SK-N-SH (cell line): ENCODE data around the gene GUCY2C. TPM values are rescaled to one million over a fixed set of nuclear protein-coding genes. Genes with fewer than 3 reads are reported as not detected.

Source experiments
- CTCF ChIA-PET: fragments of 300-600, 350-600 bp; formaldehyde crosslinking; extraction: SDS; loops from one replicate; lab custom pipeline; 2021; lab: Yijun Ruan, JAX
- POLR2A ChIA-PET: fragments of 350-600 bp; sonication (Branson Sonifier 250); formaldehyde crosslinking; extraction: SDS; loops from one replicate; lab custom pipeline; 2020; ENCODE audit warnings: antibody characterized with exemption, inconsistent platforms; lab: Yijun Ruan, JAX
- DNase-seq: peaks from one replicate; pipeline ENCODE4 v3.0.0; 2012
- H2AFZ ChIP-seq: fragments of 200-600 bp; sonication (generic); 2 replicates; pipeline ENCODE4 v1.8.1; 2016; ENCODE audit warnings: antibody characterized with exemption, mild to moderate bottlenecking, low read depth
- H3F3A ChIP-seq: fragments of 200-600 bp; sonication (generic); replicated peaks from 2 replicates; pipeline ENCODE3; 2016; ENCODE audit warnings: antibody characterized with exemption, mild to moderate bottlenecking; ENCODE audit not compliant: insufficient read depth
- H3K27ac ChIP-seq, 2 experiments: fragments of 200-500 bp in 1 of 2; fragments of 200-600 bp in 1 of 2; sonication (Bioruptor generic) in 1 of 2; sonication (generic), shearing (Covaris generic) in 1 of 2; 2 replicates each; pipeline versions ENCODE4 v1.5.1 to v1.6.1; 2014 to 2016; ENCODE audit warnings: low read depth in 2 of 2, inconsistent platforms in 1 of 2, low read length in 1 of 2, mild to moderate bottlenecking in 1 of 2, mixed read lengths in 1 of 2
- H3K27me3 ChIP-seq: fragments of 200-600 bp; sonication (generic), shearing (Covaris generic); 2 replicates; pipeline ENCODE4 v1.6.1; 2016; ENCODE audit warnings: mixed run types; ENCODE audit not compliant: insufficient read depth
- H3K36me3 ChIP-seq, 2 experiments: fragments of 200-500 bp in 1 of 2; fragments of 200-600 bp in 1 of 2; sonication (Bioruptor generic) in 1 of 2; sonication (generic) in 1 of 2; replicated peaks in 1 of 2; 2 replicates each; pipeline versions ENCODE3 to v1.5.1; 2014 to 2016; ENCODE audit warnings: low read length in 1 of 2, mild to moderate bottlenecking in 1 of 2; ENCODE audit not compliant: insufficient read depth in 2 of 2, control insufficient read depth in 1 of 2
- H3K4me1 ChIP-seq, 2 experiments: fragments of 200-500 bp in 1 of 2; fragments of 200-600 bp in 1 of 2; sonication (Bioruptor generic) in 1 of 2; sonication (generic), shearing (Covaris generic) in 1 of 2; 2 replicates each; pipeline versions ENCODE4 v1.5.1 to v1.6.1; 2014 to 2016; ENCODE audit warnings: low read depth in 1 of 2, low read length in 1 of 2, mixed run types in 1 of 2; ENCODE audit not compliant: insufficient read depth in 2 of 2, control insufficient read depth in 1 of 2
- H3K4me2 ChIP-seq: fragments of 200-600 bp; sonication (generic), shearing (Covaris generic); 2 replicates; pipeline ENCODE4 v1.6.1; 2017; ENCODE audit warnings: mixed run types
- H3K4me3 ChIP-seq, 2 experiments: fragments of 200-500 bp in 1 of 2; fragments of 200-600 bp in 1 of 2; sonication (Bioruptor generic) in 1 of 2; sonication (generic), shearing (Covaris generic) in 1 of 2; 2 replicates each; pipeline versions ENCODE4 v1.5.1 to v1.8.1; 2014 to 2016; ENCODE audit warnings: low read depth in 2 of 2, inconsistent platforms in 1 of 2, low read length in 1 of 2, mild to moderate bottlenecking in 1 of 2, mixed read lengths in 1 of 2, moderate library complexity in 1 of 2
- H3K79me2 ChIP-seq: fragments of 200-600 bp; sonication (generic); 2 replicates; pipeline ENCODE4 v1.8.1; 2017; ENCODE audit warnings: mild to moderate bottlenecking; ENCODE audit not compliant: insufficient read depth
- H3K9ac ChIP-seq: fragments of 200-600 bp; sonication (generic); 2 replicates; pipeline ENCODE4 v1.6.1; 2017; ENCODE audit warnings: mixed run types
- H3K9me2 ChIP-seq: fragments of 200-600 bp; sonication (generic); 2 replicates; pipeline ENCODE4 v1.6.1; 2017; ENCODE audit warnings: mixed run types
- H3K9me3 ChIP-seq: fragments of 200-600 bp; sonication (generic); 2 replicates; pipeline ENCODE4 v1.6.1; 2017; ENCODE audit warnings: mixed run types, mild to moderate bottlenecking, moderate library complexity
- H4K20me1 ChIP-seq: fragments of 200-600 bp; sonication (generic); 2 replicates; pipeline ENCODE4 v1.6.1; 2017; ENCODE audit warnings: mild to moderate bottlenecking, mixed run types; ENCODE audit not compliant: insufficient read depth
- EP300 ChIP-seq, 2 experiments: IDR thresholded peaks; 2 replicates each; pipeline versions ENCODE4 v1.4.0 to v1.6.1; 2012; ENCODE audit warnings: borderline replicate concordance in 1 of 2, low read depth in 1 of 2, low read length in 1 of 2
- FOXJ3 ChIP-seq: sonication (generic); formaldehyde crosslinking; IDR thresholded peaks from 2 replicates; pipeline ENCODE4 v1.5.1; 2020; ENCODE audit warnings: mild to moderate bottlenecking, missing genetic modification reagents
- FOXM1 ChIP-seq: IDR thresholded peaks from 2 replicates; pipeline ENCODE4 v1.4.0; 2012; ENCODE audit warnings: low read depth, mild to moderate bottlenecking
- GABPA ChIP-seq: IDR thresholded peaks from 2 replicates; pipeline ENCODE4 v1.4.0; 2012; ENCODE audit warnings: low read depth, mild to moderate bottlenecking
- GATA2 ChIP-seq: sonication (generic); formaldehyde crosslinking; IDR thresholded peaks from 2 replicates; pipeline ENCODE4 v1.5.0; 2020; ENCODE audit warnings: mild to moderate bottlenecking, missing genetic modification reagents
- JUND ChIP-seq: IDR thresholded peaks from 2 replicates; pipeline ENCODE4 v1.4.0; 2012
- MEF2A ChIP-seq: IDR thresholded peaks from 2 replicates; pipeline ENCODE4 v1.4.0; 2012; ENCODE audit warnings: low read depth, borderline replicate concordance
- MXI1 ChIP-seq: IDR thresholded peaks from 2 replicates; pipeline ENCODE4 v1.6.1; 2012; ENCODE audit warnings: mild to moderate bottlenecking, low read depth, low read length, improper control_type of control experiment
- POLR2AphosphoS5 ChIP-seq: IDR thresholded peaks from 2 replicates; pipeline ENCODE4 v1.6.1; 2012; ENCODE audit warnings: low read depth, low read length
- RAD21 ChIP-seq: IDR thresholded peaks from 2 replicates; pipeline ENCODE4 v1.6.1; 2012; ENCODE audit warnings: mild to moderate bottlenecking, low read length
- RFX5 ChIP-seq: IDR thresholded peaks from 2 replicates; pipeline ENCODE4 v1.6.1; 2012; ENCODE audit warnings: mild to moderate bottlenecking, improper control_type of control experiment, low read length
- TCF12 ChIP-seq: IDR thresholded peaks from 2 replicates; pipeline ENCODE4 v1.4.0; 2012
- TEAD4 ChIP-seq: IDR thresholded peaks from 2 replicates; pipeline ENCODE4 v1.4.0; 2012; ENCODE audit warnings: mild to moderate bottlenecking, borderline replicate concordance; ENCODE audit not compliant: insufficient read depth
- YY1 ChIP-seq: IDR thresholded peaks from 2 replicates; pipeline ENCODE4 v1.4.0; 2012; ENCODE audit warnings: low read depth, mild to moderate bottlenecking
- WGBS: methylation state at CpG from one replicate; pipeline ENCODE4 v1.1.6; 2017; ENCODE audit warnings: low lambda C conversion rate; 5-methylcytosine and 5-hydroxymethylcytosine counted together
- polyA plus RNA-seq, 3 experiments: library from polyadenylated mRNA; depleted of rRNA; stranded (reverse); fragments of >200 nt; gene quantifications; 2 replicates each; pipeline ENCODE4 v1.2.3, GENCODE V29; 2012
- TF ChIP-seq, protein P1 (sequence below): IDR thresholded peaks from 2 replicates; pipeline ENCODE4; 2012
- TF ChIP-seq, protein P2 (sequence below): IDR thresholded peaks from 2 replicates; pipeline ENCODE4 v1.6.1; 2012; ENCODE audit warnings: mild to moderate bottlenecking, low read depth, low read length, moderate library complexity
- TF ChIP-seq, protein P3 (sequence below): fragments of 150-350 bp; IDR thresholded peaks from 2 replicates; pipeline ENCODE4 v1.6.1; 2016; ENCODE audit warnings: mild to moderate bottlenecking, low read depth, low read length
- TF ChIP-seq, protein P4 (sequence below): IDR thresholded peaks from 2 replicates; pipeline ENCODE4 v1.4.0; 2012; ENCODE audit warnings: low read depth, borderline replicate concordance
- TF ChIP-seq, protein P5 (sequence below): IDR thresholded peaks from 2 replicates; pipeline ENCODE4 v1.4.0; 2012; ENCODE audit warnings: low read depth, borderline replicate concordance

GUCY2C gene
- polyA plus RNA-seq, 1 of the 3 experiments (the other 2 are of a cell fraction): not detected

DNA sequence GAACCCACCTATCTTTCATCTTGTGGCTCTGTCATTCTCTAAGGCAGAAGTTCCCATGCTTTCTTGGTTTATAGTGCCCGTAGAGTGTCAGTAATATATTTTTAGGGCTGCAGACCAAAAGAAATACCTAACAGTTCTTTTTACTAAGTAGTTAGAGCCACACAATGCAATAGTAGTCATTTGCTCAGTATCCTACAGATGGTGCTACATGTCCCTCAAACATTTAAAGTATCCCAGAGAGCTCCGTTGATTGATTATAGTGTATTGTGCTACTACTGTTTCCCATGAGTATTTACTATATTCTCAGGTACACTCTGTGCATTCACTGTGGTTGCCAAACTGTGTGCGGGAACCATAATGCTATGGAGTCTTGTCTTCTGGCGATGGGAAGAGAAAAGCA, 124.0 kb downstream of the GUCY2C start:
- Histone ChIP-seq H3K4me3 (no peak overlapping the region), H3K9ac (no peak overlapping the region), H3K4me2 (no peak overlapping the region), H3K36me3 (no peaks in the 10 kb centered on the region), H3K27ac (no peak overlapping the region), H2AFZ (no peak overlapping the region)
- 50% methylated on average over 4 of the region's 4 CpGs for WGBS
- TF ChIP-seq EP300 (IDR thresholded peaks at IDR 0.05; ENCODE audit: borderline replicate concordance in 1 of 2, low read depth in 1 of 2, low read length in 1 of 2): no peak
- no peak for TF ChIP-seq FOXM1
- no peak for TF ChIP-seq GABPA
- TF ChIP-seq GATA2 (CRISPR knock-in tag): no peak
- no peak for TF ChIP-seq FOXJ3 (CRISPR knock-in tag)
- no peak for TF ChIP-seq POLR2AphosphoS5
- TF ChIP-seq, protein P1, sequence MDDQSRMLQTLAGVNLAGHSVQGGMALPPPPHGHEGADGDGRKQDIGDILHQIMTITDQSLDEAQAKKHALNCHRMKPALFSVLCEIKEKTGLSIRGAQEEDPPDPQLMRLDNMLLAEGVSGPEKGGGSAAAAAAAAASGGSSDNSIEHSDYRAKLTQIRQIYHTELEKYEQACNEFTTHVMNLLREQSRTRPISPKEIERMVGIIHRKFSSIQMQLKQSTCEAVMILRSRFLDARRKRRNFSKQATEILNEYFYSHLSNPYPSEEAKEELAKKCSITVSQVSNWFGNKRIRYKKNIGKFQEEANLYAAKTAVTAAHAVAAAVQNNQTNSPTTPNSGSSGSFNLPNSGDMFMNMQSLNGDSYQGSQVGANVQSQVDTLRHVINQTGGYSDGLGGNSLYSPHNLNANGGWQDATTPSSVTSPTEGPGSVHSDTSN: no peak
- TF ChIP-seq, protein P2, sequence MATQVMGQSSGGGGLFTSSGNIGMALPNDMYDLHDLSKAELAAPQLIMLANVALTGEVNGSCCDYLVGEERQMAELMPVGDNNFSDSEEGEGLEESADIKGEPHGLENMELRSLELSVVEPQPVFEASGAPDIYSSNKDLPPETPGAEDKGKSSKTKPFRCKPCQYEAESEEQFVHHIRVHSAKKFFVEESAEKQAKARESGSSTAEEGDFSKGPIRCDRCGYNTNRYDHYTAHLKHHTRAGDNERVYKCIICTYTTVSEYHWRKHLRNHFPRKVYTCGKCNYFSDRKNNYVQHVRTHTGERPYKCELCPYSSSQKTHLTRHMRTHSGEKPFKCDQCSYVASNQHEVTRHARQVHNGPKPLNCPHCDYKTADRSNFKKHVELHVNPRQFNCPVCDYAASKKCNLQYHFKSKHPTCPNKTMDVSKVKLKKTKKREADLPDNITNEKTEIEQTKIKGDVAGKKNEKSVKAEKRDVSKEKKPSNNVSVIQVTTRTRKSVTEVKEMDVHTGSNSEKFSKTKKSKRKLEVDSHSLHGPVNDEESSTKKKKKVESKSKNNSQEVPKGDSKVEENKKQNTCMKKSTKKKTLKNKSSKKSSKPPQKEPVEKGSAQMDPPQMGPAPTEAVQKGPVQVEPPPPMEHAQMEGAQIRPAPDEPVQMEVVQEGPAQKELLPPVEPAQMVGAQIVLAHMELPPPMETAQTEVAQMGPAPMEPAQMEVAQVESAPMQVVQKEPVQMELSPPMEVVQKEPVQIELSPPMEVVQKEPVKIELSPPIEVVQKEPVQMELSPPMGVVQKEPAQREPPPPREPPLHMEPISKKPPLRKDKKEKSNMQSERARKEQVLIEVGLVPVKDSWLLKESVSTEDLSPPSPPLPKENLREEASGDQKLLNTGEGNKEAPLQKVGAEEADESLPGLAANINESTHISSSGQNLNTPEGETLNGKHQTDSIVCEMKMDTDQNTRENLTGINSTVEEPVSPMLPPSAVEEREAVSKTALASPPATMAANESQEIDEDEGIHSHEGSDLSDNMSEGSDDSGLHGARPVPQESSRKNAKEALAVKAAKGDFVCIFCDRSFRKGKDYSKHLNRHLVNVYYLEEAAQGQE: no peak
- TF ChIP-seq YY1: no peak
- TF ChIP-seq MEF2A: no peak
- TF ChIP-seq JUND: no peak
- TF ChIP-seq, protein P3, sequence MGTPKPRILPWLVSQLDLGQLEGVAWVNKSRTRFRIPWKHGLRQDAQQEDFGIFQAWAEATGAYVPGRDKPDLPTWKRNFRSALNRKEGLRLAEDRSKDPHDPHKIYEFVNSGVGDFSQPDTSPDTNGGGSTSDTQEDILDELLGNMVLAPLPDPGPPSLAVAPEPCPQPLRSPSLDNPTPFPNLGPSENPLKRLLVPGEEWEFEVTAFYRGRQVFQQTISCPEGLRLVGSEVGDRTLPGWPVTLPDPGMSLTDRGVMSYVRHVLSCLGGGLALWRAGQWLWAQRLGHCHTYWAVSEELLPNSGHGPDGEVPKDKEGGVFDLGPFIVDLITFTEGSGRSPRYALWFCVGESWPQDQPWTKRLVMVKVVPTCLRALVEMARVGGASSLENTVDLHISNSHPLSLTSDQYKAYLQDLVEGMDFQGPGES: no peak
- TF ChIP-seq TCF12: no peak
- TF ChIP-seq TEAD4: no peak
- no peak for TF ChIP-seq RAD21
- TF ChIP-seq MXI1: no peak
- TF ChIP-seq RFX5: no peak
- TF ChIP-seq, protein P4, sequence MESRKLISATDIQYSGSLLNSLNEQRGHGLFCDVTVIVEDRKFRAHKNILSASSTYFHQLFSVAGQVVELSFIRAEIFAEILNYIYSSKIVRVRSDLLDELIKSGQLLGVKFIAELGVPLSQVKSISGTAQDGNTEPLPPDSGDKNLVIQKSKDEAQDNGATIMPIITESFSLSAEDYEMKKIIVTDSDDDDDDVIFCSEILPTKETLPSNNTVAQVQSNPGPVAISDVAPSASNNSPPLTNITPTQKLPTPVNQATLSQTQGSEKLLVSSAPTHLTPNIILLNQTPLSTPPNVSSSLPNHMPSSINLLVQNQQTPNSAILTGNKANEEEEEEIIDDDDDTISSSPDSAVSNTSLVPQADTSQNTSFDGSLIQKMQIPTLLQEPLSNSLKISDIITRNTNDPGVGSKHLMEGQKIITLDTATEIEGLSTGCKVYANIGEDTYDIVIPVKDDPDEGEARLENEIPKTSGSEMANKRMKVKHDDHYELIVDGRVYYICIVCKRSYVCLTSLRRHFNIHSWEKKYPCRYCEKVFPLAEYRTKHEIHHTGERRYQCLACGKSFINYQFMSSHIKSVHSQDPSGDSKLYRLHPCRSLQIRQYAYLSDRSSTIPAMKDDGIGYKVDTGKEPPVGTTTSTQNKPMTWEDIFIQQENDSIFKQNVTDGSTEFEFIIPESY: no peak
- TF ChIP-seq, protein P5, sequence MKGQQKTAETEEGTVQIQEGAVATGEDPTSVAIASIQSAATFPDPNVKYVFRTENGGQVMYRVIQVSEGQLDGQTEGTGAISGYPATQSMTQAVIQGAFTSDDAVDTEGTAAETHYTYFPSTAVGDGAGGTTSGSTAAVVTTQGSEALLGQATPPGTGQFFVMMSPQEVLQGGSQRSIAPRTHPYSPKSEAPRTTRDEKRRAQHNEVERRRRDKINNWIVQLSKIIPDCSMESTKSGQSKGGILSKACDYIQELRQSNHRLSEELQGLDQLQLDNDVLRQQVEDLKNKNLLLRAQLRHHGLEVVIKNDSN: no peak
- TF ChIP-seq, all 33 proteins: peak for 0
- Histone ChIP-seq H3K79me2 (no peaks in the 10 kb centered on the region), H3K4me1 (no peaks in the 10 kb centered on the region), H3K27me3 (no peaks in the 10 kb centered on the region), H3K9me2 (no peaks in the 10 kb centered on the region), H4K20me1 (no peaks in the 10 kb centered on the region), H3K9me3 (no peaks in the 10 kb centered on the region), H3F3A (no peaks in the 10 kb centered on the region)
- ChIA-PET POLR2A (no interaction called here), CTCF (no interaction called here)
- DNase-seq: no peak
